GM06990 (cell line): ENCODE data around the gene NT5C2.

Experiments used
- DNase-seq: peaks from one replicate; pipeline ENCODE4 v3.0.0-alpha.2; 2011; ENCODE audit not compliant: insufficient read length; ENCODE audit errors: extremely low read depth
- H3K27me3 ChIP-seq: replicated peaks from 2 replicates; pipeline ENCODE4 v1.6.0; 2011; ENCODE audit warnings: low read length; ENCODE audit not compliant: control insufficient read depth, insufficient read depth
- H3K36me3 ChIP-seq: 2 replicates; pipeline ENCODE4 v1.5.1; 2011; ENCODE audit warnings: low read length; ENCODE audit not compliant: control insufficient read depth, insufficient read depth
- H3K4me3 ChIP-seq: replicated peaks from 2 replicates; pipeline ENCODE4 v1.5.1; 2011; ENCODE audit warnings: low read depth, mild to moderate bottlenecking, control low read depth, low read length
- TF ChIP-seq, protein P1 (sequence below): IDR thresholded peaks from 2 replicates; pipeline ENCODE4 v1.5.1; 2011; ENCODE audit warnings: low read length, control low read depth, mild to moderate bottlenecking, inconsistent platforms; ENCODE audit not compliant: insufficient read depth, poor library complexity, severe bottlenecking

The NT5C2 gene

GRCh38 chr10:103109821-103110220, 83.3 kb downstream of the NT5C2 start:
- TF ChIP-seq, protein P1, sequence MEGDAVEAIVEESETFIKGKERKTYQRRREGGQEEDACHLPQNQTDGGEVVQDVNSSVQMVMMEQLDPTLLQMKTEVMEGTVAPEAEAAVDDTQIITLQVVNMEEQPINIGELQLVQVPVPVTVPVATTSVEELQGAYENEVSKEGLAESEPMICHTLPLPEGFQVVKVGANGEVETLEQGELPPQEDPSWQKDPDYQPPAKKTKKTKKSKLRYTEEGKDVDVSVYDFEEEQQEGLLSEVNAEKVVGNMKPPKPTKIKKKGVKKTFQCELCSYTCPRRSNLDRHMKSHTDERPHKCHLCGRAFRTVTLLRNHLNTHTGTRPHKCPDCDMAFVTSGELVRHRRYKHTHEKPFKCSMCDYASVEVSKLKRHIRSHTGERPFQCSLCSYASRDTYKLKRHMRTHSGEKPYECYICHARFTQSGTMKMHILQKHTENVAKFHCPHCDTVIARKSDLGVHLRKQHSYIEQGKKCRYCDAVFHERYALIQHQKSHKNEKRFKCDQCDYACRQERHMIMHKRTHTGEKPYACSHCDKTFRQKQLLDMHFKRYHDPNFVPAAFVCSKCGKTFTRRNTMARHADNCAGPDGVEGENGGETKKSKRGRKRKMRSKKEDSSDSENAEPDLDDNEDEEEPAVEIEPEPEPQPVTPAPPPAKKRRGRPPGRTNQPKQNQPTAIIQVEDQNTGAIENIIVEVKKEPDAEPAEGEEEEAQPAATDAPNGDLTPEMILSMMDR, result no peak
- Histone ChIP-seq H3K36me3 (no peaks in the 10 kb centered on the region), H3K4me3 (no peak overlapping the region), H3K27me3 (no peaks in the 10 kb centered on the region)
- DNase-seq, result no peak

DNA sequence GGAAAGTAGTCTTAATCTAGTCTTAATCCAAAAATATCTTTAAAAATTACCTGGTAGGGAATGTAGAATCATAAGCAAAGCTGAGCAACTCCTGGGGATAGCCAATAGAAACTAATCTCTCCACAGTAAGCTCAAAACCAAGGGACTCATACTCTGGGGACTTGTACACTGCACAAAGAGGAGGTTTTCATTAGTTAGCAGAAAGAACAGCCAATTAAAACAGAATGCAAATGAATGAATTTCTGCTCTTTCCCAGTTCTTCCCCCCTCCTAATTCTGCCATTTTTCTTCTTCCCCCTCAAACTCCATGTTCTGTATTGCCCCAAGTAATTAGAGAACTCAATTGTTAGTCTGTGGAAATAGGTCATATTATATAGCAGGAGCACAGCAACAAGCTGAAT, 86.5 kb downstream of the NT5C2 start:
- TF ChIP-seq, protein P1, result no peak
- peaks cover 5% of the 10 kb centered on the region for H3K36me3 ChIP-seq
- no peak for DNase-seq
- H3K27me3 ChIP-seq, result no peaks in the 10 kb centered on the region
- H3K4me3 ChIP-seq, result no peak overlapping the region

- TF ChIP-seq, protein P1, result no peak
- Histone ChIP-seq H3K4me3 (no peak overlapping the region), H3K27me3 (no peaks in the 10 kb centered on the region), H3K36me3 (peaks cover 7% of the 10 kb centered on the region)
- no peak for DNase-seq
Observed at GRCh38 chr10:103105462-103105861, 87.6 kb downstream of the NT5C2 start.

DNA sequence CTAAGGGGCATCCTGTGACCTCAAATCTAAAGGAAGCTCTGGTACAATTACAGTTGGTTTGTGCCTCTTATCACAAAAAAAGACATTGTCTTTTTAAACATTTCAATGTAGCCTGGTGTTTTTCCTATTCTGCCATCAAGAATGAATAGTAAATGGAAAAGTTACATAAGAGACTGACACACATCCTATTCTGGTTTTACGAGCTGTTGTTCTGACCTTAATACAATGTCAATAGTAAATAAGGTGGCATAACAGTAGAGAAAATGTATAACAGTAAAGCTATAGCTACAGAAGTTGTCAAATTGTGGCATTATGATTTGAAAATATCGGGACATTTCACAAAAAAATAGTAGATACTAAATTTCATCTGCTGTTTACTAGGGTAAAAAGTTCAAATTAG, 88.4 kb downstream of the NT5C2 start:
- DNase-seq, result no peak
- TF ChIP-seq, protein P1, result no peak
- Histone ChIP-seq H3K4me3 (no peak overlapping the region), H3K27me3 (no peaks in the 10 kb centered on the region), H3K36me3 (peaks cover 7% of the 10 kb centered on the region)

DNA sequence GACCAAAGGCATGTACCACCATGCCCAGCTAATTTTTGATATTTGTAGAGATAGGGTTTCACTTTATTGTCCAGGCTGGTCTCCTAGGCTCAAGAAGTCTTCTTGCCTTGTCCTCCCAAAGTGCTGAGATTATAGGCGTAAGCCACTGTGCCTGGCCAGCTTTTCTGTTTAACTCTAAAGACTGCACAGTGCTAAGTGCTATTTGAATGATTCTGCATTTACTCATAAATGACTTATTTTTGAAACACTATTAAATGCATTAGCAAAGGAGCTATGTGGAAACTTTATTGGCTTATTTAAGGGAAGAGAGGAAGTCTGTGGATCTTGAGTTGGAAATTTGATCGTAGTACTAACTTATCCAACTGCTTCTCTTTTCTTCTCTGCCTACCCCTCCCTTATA, 89.1 kb downstream of the NT5C2 start:
- H3K27me3 ChIP-seq, result no peaks in the 10 kb centered on the region
- no peak for DNase-seq
- H3K4me3 ChIP-seq, result no peak overlapping the region
- H3K36me3 ChIP-seq, result peaks cover 9% of the 10 kb centered on the region
- TF ChIP-seq, protein P1, result no peak

DNA sequence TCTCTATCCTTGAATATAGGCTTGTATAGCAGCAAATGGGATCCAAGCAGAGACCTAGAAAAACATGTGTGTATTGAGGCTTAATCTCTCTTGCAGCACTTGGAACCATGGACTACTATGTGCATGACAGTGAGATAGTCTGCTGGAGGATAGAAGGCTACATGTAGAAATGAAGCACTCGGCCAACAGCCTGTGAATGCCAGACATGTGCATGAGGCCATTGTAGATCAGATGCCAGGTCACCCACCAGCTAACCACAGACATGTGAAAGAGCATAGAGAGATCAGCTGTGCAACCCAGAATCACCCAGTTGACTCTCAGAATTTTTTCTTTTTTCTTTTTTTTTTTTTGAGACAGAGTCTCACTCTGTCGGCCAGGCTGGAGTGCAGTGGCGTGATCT, 90.9 kb downstream of the NT5C2 start:
- TF ChIP-seq, protein P1, result no peak
- Histone ChIP-seq H3K27me3 (no peaks in the 10 kb centered on the region), H3K36me3 (peaks cover 9% of the 10 kb centered on the region), H3K4me3 (no peak overlapping the region)
- no peak for DNase-seq
